Peyer's patch (tissue), 4 donors: ENCODE results near the gene PRKCZ. TPM values are rescaled to one million over a fixed set of nuclear protein-coding genes. Genes with fewer than 3 reads are reported as not detected.

Experiments used
- DNase-seq, 3 donors: peaks; one replicate each; pipeline ENCODE4 v3.0.0-alpha.2; 2017 to 2019
- H3K27ac ChIP-seq, 4 donors: fragments of 200-600 bp; sonication (generic); one replicate each; pipeline ENCODE4 v1.5.1; 2016 to 2019
- H3K27me3 ChIP-seq, 2 donors: fragments of 200-600 bp; sonication (generic); one replicate each; pipeline ENCODE4 v1.5.1; 2019
- H3K36me3 ChIP-seq, 3 donors: fragments of 200-600 bp; sonication (generic); one replicate each; pipeline ENCODE4 v1.5.1; 2016 to 2019
- H3K4me1 ChIP-seq, 4 donors: fragments of 200-600 bp; sonication (generic); one replicate each; pipeline ENCODE4 v1.5.1; 2016 to 2019
- H3K4me3 ChIP-seq, 4 donors: fragments of 200-600 bp; sonication (generic); 1 replicate in 3 of 4; 2 replicates in 1 of 4; pipeline ENCODE4 v1.5.1; 2016 to 2019; ENCODE audit warnings: mild to moderate bottlenecking in 1 of 4
- H3K9me3 ChIP-seq, 4 donors: fragments of 200-600 bp; sonication (generic); one replicate each; pipeline ENCODE4 v1.5.1; 2016 to 2019; ENCODE audit warnings: mild to moderate bottlenecking in 1 of 4
- CTCF ChIP-seq, 6 experiments: fragments of 450-650 bp in 4 of 6; fragments of 200-600 bp in 2 of 6; sonication (generic) in 1 of 6; IDR thresholded peaks; one replicate each; pipeline ENCODE4 v1.5.1; 2017 to 2019; ENCODE audit warnings: antibody characterized with exemption in 6 of 6, mild to moderate bottlenecking in 3 of 6, moderate library complexity in 1 of 6
- POLR2A ChIP-seq, 2 donors: fragments of 450-650 bp; IDR thresholded peaks; one replicate each; pipeline ENCODE4 v1.5.1; 2017; ENCODE audit warnings: antibody characterized with exemption in 2 of 2, mild to moderate bottlenecking in 2 of 2, moderate library complexity in 2 of 2
- total RNA-seq, 4 donors: library from RNA; depleted of rRNA; stranded (reverse); fragments of >200 nt; gene quantifications; one replicate each; pipeline ENCODE4 v1.1.0, GENCODE V29; 2016

PRKCZ gene
- total RNA-seq, 4 donors from 2014 or later = 51.2 to 105 (median 93.6) TPM

GRCh38 chr1:2231532-2232254, 181.5 kb downstream of the PRKCZ start:
- peak overlapping the region; percentile 50 to 90 (median 79) for H3K4me3 ChIP-seq
- DNase-seq = peak; percentile 86 to 95 (median 87)
- H3K27ac ChIP-seq = peak overlapping the region; percentile 76 to 89 (median 86)
- H3K27me3 ChIP-seq = no peaks in the 10 kb centered on the region
- H3K9me3 ChIP-seq = no peaks in the 10 kb centered on the region
- H3K36me3 ChIP-seq = no peaks in the 10 kb centered on the region
- peaks cover 9 to 71% (median 59%) of the 10 kb centered on the region in 4 donors for H3K4me1 ChIP-seq
- TF ChIP-seq POLR2A (IDR thresholded peaks at IDR 0.05) (no peak), CTCF (IDR thresholded peaks at IDR 0.05) (no peak)

- TF ChIP-seq CTCF (IDR thresholded peaks at IDR 0.05) (no peak), POLR2A (IDR thresholded peaks at IDR 0.05) (no peak)
- peak overlapping the region; percentile 76 to 89 (median 86) for H3K27ac ChIP-seq
- no peaks in the 10 kb centered on the region for H3K36me3 ChIP-seq
- no peaks in the 10 kb centered on the region for H3K9me3 ChIP-seq
- H3K4me3 ChIP-seq = peak overlapping the region; percentile 50 to 90 (median 79)
- H3K4me1 ChIP-seq = peaks cover 9 to 75% (median 63%) of the 10 kb centered on the region in 4 donors
- DNase-seq = peak in 1 of 3 donors; percentile 52
- no peaks in the 10 kb centered on the region for H3K27me3 ChIP-seq
Measured at GRCh38 chr1:2232255-2232915, 182.2 kb downstream of the PRKCZ start.

GRCh38 chr1:2232916-2233438, 182.8 kb downstream of the PRKCZ start:
- peaks cover 9 to 81% (median 68%) of the 10 kb centered on the region in 4 donors for H3K4me1 ChIP-seq
- no peaks in the 10 kb centered on the region for H3K36me3 ChIP-seq

GRCh38 chr1:2233468-2233867, 183.3 kb downstream of the PRKCZ start:
- DNase-seq = no peak
- Histone ChIP-seq H3K4me3 (peak overlapping the region in 3 of 4 donors; percentile 30 to 89 (median 69)), H3K4me1 (peaks cover 13 to 86% (median 72%) of the 10 kb centered on the region in 4 donors), H3K9me3 (no peaks in the 10 kb centered on the region), H3K27ac (peak overlapping the region; percentile 76 to 89 (median 86)), H3K27me3 (no peaks in the 10 kb centered on the region), H3K36me3 (no peaks in the 10 kb centered on the region)
- no peak for TF ChIP-seq CTCF (IDR thresholded peaks at IDR 0.05)

More at GRCh38 chr1:2232916-2233438, 182.8 kb downstream of the PRKCZ start:
- Histone ChIP-seq H3K9me3 (no peaks in the 10 kb centered on the region), H3K27me3 (no peaks in the 10 kb centered on the region), H3K27ac (peak overlapping the region; percentile 76 to 89 (median 86)), H3K4me3 (peak overlapping the region in 3 of 4 donors; percentile 69 to 90 (median 89))
- TF ChIP-seq CTCF (IDR thresholded peaks at IDR 0.05) (no peak), POLR2A (IDR thresholded peaks at IDR 0.05) (no peak)
- peak in 1 of 3 donors; percentile 51 for DNase-seq

- peak; percentile 75 to 93 (median 79) for DNase-seq
- Histone ChIP-seq H3K27ac (peak overlapping the region; percentile 72 to 89 (median 86)), H3K36me3 (no peaks in the 10 kb centered on the region), H3K4me1 (peaks cover 16 to 93% (median 71%) of the 10 kb centered on the region in 4 donors), H3K9me3 (no peaks in the 10 kb centered on the region), H3K4me3 (peak overlapping the region; percentile 7 to 69 (median 32)), H3K27me3 (no peaks in the 10 kb centered on the region)
- TF ChIP-seq POLR2A (IDR thresholded peaks at IDR 0.05) (peak in 1 of 2 donors; percentile 22), CTCF (IDR thresholded peaks at IDR 0.05) (no peak)
Measured at GRCh38 chr1:2233997-2234761, 184.0 kb downstream of the PRKCZ start.
